ENCODE results near the gene ERC2. TPM values are rescaled to one million over a fixed set of nuclear protein-coding genes. Genes with fewer than 3 reads are reported as not detected.

Gene ERC2
- total and polyA plus RNA-seq, 2 of the 8 experiments (the other 6 are each of a cell fraction or from before 2014, with no cell fraction given): 16.4 to 22.8 TPM

GRCh38 chr3:55818485-55818884 lies 649.8 kb downstream of the ERC2 start (continued):
- TF ChIP-seq CHD7 (IDR thresholded peaks at IDR 0.05; ENCODE audit: insufficient replicate concordance, low read length): no peak
- TF ChIP-seq RAD21 (IDR thresholded peaks at IDR 0.05 in 1 of 2, conservative IDR thresholded peaks at IDR 0.05 in 1 of 2; ENCODE audit: low read depth in 2 of 2, low read length in 2 of 2): peak; percentile 62 to 72
- no peak for TF ChIP-seq CEBPB (IDR thresholded peaks at IDR 0.05; ENCODE audit: low read depth, low read length)
- TF ChIP-seq POLR2A (IDR thresholded peaks at IDR 0.05; ENCODE audit: control extremely low read depth in 1 of 2, low read depth in 2 of 2, low read length in 2 of 2): no peak
- no peak for TF ChIP-seq SIN3A (conservative IDR thresholded peaks at IDR 0.05 in 1 of 2, IDR thresholded peaks at IDR 0.05 in 1 of 2; ENCODE audit: low read depth in 1 of 2, low read length in 2 of 2)
- no peak for TF ChIP-seq NRF1 (IDR thresholded peaks at IDR 0.05; ENCODE audit: low read depth, low read length)
- 0 out of 2 replicates have a peak, but pooled peaks have one; percentile 29 for TF ChIP-seq YY1 (IDR thresholded peaks at IDR 0.05; ENCODE audit: low read depth, low read length)
- TF ChIP-seq CTCF (IDR thresholded peaks at IDR 0.05; ENCODE audit: control extremely low read depth in 1 of 3, insufficient read depth in 1 of 3, low read depth in 1 of 3, low read length in 3 of 3): peak; percentile 25 to 51 (median 41)
- TF ChIP-seq BRCA1 (IDR thresholded peaks at IDR 0.05; ENCODE audit: low read depth, low read length): no peak

Measured in H1 (cell line).